ENCODE data around the gene N4BP3.

The N4BP3 gene
- long read RNA-seq, partial matches to known transcripts, result 1 of 1 reads
- long read RNA-seq, other reads (novel, unspliced or antisense), result 0 of 1 reads

- no peak for TF ChIP-seq CTCF (IDR thresholded peaks at IDR 0.05; ENCODE audit: insufficient read depth, low read length)
- no peak for TF ChIP-seq REST (IDR thresholded peaks at IDR 0.05; ENCODE audit: insufficient replicate concordance, low read depth)
- TF ChIP-seq GABPA (IDR thresholded peaks at IDR 0.05; ENCODE audit: low read depth), result no peak
- Histone ChIP-seq H3K27me3 (ENCODE audit: insufficient read depth, poor library complexity, severe bottlenecking) (peaks cover 56% of the 10 kb centered on the region), H3K4me3 (replicated peaks; ENCODE audit: insufficient read depth, low read length) (0 out of 2 replicates have a peak within 1 kb of the TSS, but pooled peaks have one; percentile 4), H3K27ac (replicated peaks) (no peak within 1 kb of the TSS)
- peak in 1 of 2 experiments; percentile 27 for DNase-seq (ENCODE audit: low read depth in 1 of 2, low spot score in 1 of 2)
These were observed at the start of gene N4BP3 for GRCh38 chr5:178113141-178113787. Gene N4BP3, plus strand, starts transcription at chr5:178113532. Its CDS starts 6,052 bp downstream, at chr5:178119584.

GRCh38 chr5:178067755-178068154, 45.6 kb upstream of the N4BP3 start:
- no peak overlapping the region for H3K27ac ChIP-seq (replicated peaks)
- no peak overlapping the region for H3K4me3 ChIP-seq (replicated peaks; ENCODE audit: insufficient read depth, low read length)
- TF ChIP-seq SPI1 (IDR thresholded peaks at IDR 0.05; ENCODE audit: borderline replicate concordance, low read depth) (no peak), POLR2AphosphoS5 (IDR thresholded peaks at IDR 0.05; ENCODE audit: low read depth) (no peak), CTCF (IDR thresholded peaks at IDR 0.05; ENCODE audit: insufficient read depth, low read length) (no peak), GABPA (IDR thresholded peaks at IDR 0.05; ENCODE audit: low read depth) (no peak), REST (IDR thresholded peaks at IDR 0.05; ENCODE audit: insufficient replicate concordance, low read depth) (no peak)
- no peak for DNase-seq (ENCODE audit: low read depth in 1 of 2, low spot score in 1 of 2)
- peaks cover 4% of the 10 kb centered on the region for H3K27me3 ChIP-seq (ENCODE audit: insufficient read depth, poor library complexity, severe bottlenecking)

GRCh38 chr5:178068293-178068692, 45.0 kb upstream of the N4BP3 start:
- no peak for DNase-seq (ENCODE audit: low read depth in 1 of 2, low spot score in 1 of 2)
- no peak for TF ChIP-seq GABPA (IDR thresholded peaks at IDR 0.05; ENCODE audit: low read depth)
- TF ChIP-seq SPI1 (IDR thresholded peaks at IDR 0.05; ENCODE audit: borderline replicate concordance, low read depth), result no peak
- no peak for TF ChIP-seq POLR2AphosphoS5 (IDR thresholded peaks at IDR 0.05; ENCODE audit: low read depth)
- TF ChIP-seq REST (IDR thresholded peaks at IDR 0.05; ENCODE audit: insufficient replicate concordance, low read depth), result no peak
- no peak for TF ChIP-seq CTCF (IDR thresholded peaks at IDR 0.05; ENCODE audit: insufficient read depth, low read length)
- Histone ChIP-seq H3K4me3 (replicated peaks; ENCODE audit: insufficient read depth, low read length) (no peak overlapping the region), H3K27ac (replicated peaks) (no peak overlapping the region), H3K27me3 (ENCODE audit: insufficient read depth, poor library complexity, severe bottlenecking) (peaks cover 4% of the 10 kb centered on the region)

All from HL-60 (cell line).